Adipose tissue (tissue), 3 donors: ENCODE results near the gene RPRD1A. TPM values are rescaled to one million over a fixed set of nuclear protein-coding genes. Genes with fewer than 3 reads are reported as not detected.
"Not testable (repeated sequence)": the region's sequence is repeated elsewhere in the genome, so short reads cannot be mapped to it uniquely, and the experiment has no call there.

Source experiments
- H3K27ac ChIP-seq: one replicate; pipeline ENCODE4 v1.5.1; 2013; ENCODE audit warnings: low read depth, low read length
- WGBS, 3 donors: extraction: QIAGEN DNeasy Blood & Tissue Kit; methylation state at CpG; one replicate each; pipeline ENCODE4 v1.1.7; 2013; 5-methylcytosine and 5-hydroxymethylcytosine counted together
- polyA plus RNA-seq, 3 donors: library from polyadenylated mRNA; stranded (reverse); fragments of 200-250 nt; gene quantifications; one replicate each; pipeline ENCODE4 v1.2.3, GENCODE V29; 2013
- donor health status: healthy with polysubstance abuse.
- donor health status: Bipolar disorder and iron deficiency.
- donor health status: healthy.

The RPRD1A gene
- polyA plus RNA-seq, 3 donors, result 10.9 to 22.7 (median 19.9) TPM

DNA sequence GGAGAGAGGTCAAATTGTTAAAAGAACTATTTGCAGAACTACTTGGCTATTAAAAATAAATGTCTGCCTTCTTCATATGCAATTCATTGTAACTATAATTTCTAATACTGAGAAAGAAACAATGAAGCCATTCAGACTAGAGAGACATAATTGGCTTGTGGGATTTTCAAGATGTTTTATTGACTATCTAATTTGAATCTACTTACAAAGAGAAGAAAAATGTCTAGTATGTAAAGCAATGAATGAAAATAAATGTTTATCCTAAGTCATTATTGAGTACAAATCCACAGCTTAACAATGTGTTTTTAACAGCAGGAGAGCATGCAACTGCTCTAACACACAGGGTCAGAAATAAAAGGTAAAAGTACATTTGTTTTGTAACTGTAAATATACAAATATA lies 75.7 kb downstream of the RPRD1A start:
- H3K27ac ChIP-seq, result no peak overlapping the region

DNA sequence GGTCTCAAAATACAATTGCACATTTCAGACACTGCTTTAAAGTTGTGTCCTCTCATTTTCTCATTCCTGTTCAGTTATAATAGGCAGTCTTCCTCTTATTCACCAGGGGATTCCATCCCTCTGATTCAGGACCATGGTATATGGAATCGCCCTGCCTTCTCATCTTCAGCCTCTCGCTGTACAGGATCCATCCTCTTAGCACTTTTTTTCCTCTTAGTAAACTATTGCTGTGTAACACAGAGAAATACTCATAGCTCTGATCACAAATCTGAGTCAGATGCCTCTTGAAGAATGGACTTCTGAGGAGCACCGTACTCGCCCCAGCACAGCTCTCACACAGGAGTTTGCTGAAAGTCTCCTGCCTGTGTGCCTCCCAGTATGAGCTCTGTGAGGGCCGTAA lies 83.5 kb downstream of the RPRD1A start:
- WGBS, 3 donors, result 92 to 96% (median 95%) methylated on average over 5 of the region's 5 CpGs
- no peak overlapping the region for H3K27ac ChIP-seq

GRCh38 chr18:35983147-35983546 lies 84.2 kb downstream of the RPRD1A start:
- H3K27ac ChIP-seq, result no peak overlapping the region

DNA sequence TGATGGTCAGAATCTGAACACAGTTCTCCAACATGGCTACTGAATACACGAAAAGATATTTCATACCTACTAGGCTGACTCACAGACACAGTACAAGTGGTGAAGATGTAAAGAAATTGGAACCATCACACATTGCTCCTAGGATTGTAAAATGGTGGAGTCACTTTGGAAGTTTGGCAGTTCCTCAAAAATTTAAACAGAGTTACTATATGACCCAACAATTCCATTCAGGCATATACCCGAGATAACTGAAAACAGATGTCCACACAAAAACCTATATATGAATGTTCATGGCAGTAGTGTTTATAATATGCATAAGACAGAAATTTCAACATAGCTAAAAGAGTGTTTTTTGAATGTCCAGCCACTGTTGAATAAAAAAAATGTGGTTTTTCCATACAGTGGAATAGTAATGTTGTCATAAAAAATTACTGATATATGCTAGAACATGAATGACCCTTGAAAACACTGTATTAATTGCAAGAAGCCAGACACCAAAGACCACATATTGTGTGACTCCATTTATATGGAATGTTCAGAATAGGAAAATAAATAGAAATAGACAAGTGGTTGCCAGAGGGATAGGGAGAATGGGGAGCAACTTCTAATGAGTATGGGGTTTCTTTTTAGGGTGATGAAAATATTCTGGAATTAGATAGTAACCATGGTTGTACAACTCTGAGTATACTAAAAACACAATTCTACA lies 84.8 kb downstream of the RPRD1A start:
- no peak overlapping the region for H3K27ac ChIP-seq
- 86 to 97% (median 90%) methylated on average over 2 of the region's 2 CpGs for WGBS, 3 donors

DNA sequence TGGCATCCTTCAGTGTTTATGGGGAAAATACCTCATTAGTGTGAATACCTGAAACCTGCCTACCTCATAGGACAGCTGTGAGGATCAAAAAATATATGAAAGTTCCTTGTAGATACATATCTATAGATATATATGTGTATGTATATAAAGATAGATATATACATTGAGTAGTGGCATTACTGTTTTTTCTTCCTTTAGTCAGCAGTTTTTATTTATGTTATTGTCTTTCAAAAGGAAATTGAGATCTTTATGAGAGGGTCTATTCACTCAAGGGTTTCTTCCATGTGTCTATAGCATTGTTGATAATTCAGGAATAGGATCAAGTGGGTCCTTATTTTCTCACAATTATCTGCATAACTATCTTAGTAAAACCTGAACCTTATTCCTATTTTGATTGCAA lies 88.2 kb downstream of the RPRD1A start:
- H3K27ac ChIP-seq, result no peak overlapping the region

- WGBS, 3 donors, result 55 to 82% (median 79%) methylated on average over 3 of the region's 3 CpGs
These were observed 93.2 kb downstream of the RPRD1A start for GRCh38 chr18:35974181-35974580.

DNA sequence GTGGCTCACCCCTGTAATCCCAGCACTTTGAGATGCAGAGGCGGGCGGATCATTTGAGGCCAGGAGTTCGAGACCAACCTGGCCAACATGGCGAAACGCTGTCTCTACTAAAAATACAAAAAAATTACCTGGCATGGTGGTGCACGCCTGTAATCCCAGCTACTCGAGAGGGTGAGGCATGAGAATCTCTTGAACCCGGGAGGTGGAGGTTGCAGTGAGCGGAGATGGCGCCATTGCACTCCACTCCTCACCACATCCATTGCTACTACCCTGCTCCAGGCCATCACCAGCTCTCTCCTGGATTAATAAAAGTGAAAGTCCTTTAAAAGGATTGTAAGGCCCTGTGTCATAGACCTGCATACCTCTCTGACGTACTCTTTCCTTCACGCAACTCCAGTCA lies 93.7 kb downstream of the RPRD1A start:
- H3K27ac ChIP-seq, result no peak overlapping the region
- WGBS, 3 donors, result 91 to 96% (median 93%) methylated on average over 12 of the region's 12 CpGs

More at GRCh38 chr18:35974181-35974580, 93.2 kb downstream of the RPRD1A start:
- no peak overlapping the region for H3K27ac ChIP-seq

DNA sequence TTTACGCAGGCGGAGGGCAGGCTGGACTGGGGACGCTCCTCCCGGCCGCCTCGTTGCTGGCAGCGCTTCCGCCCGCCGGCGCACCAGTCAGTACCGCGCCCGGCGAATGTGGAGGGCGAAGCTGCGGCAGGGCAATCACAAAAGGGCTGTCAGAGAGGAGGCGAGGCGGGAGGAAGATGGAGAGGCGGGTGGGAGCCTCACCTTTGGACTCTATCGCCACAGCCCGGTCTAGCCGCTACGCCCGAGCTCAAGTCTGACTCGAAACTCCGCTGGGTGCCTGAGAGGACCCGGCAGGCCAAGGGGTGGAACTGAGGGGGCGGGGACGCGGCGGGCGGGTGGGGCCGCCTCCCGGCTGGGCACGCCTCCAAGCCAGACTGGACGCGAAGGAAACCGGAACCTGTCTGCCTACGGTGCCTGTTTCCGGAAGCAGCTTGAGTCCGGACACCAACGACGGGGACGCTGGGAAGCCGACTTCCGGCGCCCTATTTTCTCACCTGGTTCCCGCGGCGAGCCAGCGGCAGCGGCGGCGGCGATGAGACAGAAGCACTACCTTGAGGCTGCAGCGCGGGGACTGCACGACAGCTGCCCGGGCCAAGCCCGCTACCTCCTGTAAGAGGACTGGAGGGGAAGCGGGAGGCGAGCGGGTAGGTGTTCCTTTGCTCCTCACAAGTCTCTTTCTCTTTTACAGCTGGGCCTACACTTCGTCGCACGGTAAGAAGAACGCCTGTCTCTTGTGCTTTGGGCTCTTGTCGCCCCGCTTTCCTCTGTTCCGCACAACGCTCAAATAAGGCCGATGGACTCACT lies 95.0 kb downstream of the RPRD1A start, which contains the start of gene RMP24:
Gene RMP24 (plus strand): TSS at position 483 of the 804 bp plus-strand sequence.
- WGBS, 3 donors, result 0% methylated on average over 72 to 73 of the region's 73 CpGs
- H3K27ac ChIP-seq, result no peak within 1 kb of the TSS

DNA sequence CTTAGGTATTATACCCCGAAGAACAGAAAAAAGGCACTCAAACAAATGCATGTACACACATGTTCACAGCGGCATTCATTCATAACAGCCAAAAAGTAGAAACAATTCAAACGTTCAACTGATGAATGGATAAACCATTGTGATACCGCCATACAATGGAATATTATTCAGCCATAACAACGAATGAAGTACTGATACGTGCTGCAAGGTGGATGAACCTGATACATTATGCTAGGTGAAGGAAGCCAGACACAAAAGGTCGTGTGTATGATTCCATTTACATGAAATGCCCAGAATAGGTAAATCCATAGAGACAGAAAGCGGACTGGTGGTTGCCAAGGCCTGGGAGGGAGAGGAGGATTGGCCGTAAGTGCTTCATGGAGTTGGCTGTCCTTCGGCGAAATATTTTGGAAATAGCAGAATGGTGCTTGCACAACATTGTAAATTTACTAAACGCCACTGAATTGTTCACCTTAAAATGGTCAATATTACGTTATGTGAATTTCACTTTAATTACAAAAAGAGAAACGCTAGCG lies 95.6 kb downstream of the RPRD1A start:
- 27 to 33% (median 29%) methylated on average over 15 of the region's 15 CpGs for whole genome bisulfite sequencing, 3 donors
- no peak overlapping the region for H3K27ac ChIP-seq

GRCh38 chr18:35969676-35970075 lies 97.7 kb downstream of the RPRD1A start:
- no peak overlapping the region for H3K27ac ChIP-seq

DNA sequence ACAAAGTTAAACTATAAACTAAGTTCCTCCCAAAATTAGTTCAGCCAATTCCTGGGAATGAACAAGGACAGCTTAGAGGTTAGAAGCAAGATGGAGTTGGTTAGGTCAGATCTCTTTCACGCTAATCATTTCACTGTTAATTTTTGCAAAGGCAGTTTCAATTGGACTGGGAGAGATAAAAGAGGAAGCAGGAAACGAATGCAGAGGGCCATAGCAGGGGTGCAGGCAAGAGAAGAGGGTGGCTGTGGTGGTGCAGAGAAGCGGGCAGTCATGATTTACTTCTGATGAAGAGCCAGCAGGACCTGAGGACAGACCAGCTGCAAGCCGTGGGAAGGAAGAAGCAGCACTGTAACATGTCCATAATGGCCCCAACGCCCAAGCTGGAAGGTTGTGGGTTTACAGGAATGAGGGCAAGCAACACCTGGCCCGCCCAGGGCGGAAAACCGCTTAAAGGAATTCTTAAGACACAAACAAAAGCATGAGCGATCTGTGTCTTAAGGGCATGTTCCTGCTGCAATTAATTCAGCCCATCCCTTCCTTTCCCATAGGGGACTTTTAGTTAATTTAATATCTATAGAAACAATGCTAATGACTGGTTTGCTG lies 99.0 kb downstream of the RPRD1A start:
- 73 to 79% (median 76%) methylated on average over 9 of the region's 9 CpGs for WGBS, 3 donors
- no peak overlapping the region for H3K27ac ChIP-seq

DNA sequence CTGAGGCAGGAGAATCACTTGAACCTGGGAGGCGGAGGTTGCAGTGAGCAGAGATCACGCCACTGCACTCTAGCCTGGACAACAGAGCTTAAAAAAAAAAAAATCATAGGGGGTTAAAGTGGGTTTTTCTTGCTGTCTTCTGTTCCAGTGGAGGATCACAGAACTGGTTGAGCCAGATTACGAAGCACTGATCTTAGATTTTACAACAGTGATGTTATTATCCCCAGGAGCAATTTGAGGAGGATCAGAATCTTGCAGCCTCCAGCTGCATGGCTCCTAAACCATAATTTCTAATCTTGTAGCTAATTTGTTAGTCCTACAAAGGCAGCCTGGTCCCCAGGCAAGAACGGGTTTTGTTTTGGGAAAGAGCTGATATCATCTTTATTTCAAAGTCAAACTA lies 99.5 kb downstream of the RPRD1A start:
- not testable (repeated sequence) for H3K27ac ChIP-seq
- 79 to 88% (median 86%) methylated on average over 4 of the region's 4 CpGs for whole genome bisulfite sequencing, 3 donors

- H3K27ac ChIP-seq, result no peak overlapping the region
These were observed 103.0 kb downstream of the RPRD1A start for GRCh38 chr18:35964319-35964718.

DNA sequence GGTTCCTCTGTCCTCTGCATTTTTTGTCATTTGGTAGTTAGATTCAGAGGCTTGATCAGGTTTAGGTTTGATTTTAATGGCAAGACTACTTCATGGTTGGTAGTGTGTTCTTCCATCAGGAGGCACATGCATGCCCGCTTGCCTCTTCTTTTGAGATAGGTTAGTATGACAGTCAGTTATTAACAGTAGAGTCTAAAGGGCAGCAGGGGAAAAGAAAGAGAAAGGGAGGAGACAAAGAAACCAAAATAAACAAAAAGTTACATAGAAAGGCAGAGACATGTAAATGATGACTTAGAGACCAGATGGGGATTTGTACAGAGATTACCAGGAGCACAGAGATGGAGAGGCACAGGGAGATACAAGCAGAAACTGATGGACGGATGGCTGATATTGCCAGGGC lies 105.0 kb downstream of the RPRD1A start:
- WGBS, 3 donors, result 82 to 86% (median 86%) methylated on average over 2 of the region's 2 CpGs
- H3K27ac ChIP-seq, result no peak overlapping the region

DNA sequence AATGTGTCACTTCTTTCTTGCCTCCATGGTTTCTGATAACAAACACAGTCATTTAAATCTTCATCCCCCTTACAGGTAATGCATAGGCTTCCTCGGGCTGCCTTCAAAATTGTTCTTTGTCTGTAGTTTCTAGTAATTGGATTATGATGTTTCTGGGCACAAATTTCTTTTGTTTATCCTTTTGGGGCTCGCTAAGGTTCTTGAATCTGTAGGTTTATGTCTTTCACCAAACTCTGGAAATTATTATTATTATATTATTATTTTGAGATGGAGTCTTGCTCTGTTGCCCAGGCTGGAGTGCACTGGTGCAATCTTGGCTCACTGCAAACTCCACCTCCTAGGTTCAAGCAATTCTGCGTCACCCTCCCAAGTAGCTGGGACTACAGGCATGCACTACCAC lies 111.1 kb downstream of the RPRD1A start:
- H3K27ac ChIP-seq, result no peak overlapping the region
- 84 to 87% (median 86%) methylated on average over 3 of the region's 3 CpGs for WGBS, 3 donors

DNA sequence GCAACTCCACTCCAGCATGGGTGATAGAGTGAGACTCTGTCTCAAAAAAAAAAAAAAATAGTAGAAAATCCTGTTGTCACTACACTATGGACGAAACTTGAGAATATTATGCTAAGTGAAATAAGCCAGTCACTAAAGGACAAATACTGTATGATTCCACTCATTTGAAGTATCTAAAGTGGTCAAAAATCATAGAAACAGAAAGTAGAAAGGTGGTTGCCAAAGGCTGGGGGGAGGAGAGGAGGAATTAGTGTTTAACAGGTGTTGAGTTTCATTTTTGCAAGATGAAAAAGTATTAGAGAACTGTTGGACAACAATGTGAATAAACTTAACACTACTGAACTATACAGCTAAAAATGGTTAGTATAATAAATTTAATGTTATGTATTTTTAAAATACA lies 113.7 kb downstream of the RPRD1A start:
- H3K27ac ChIP-seq, result no peak overlapping the region
- 84 to 100% (median 96%) methylated on average over 1 of the region's 1 CpG for WGBS, 3 donors

DNA sequence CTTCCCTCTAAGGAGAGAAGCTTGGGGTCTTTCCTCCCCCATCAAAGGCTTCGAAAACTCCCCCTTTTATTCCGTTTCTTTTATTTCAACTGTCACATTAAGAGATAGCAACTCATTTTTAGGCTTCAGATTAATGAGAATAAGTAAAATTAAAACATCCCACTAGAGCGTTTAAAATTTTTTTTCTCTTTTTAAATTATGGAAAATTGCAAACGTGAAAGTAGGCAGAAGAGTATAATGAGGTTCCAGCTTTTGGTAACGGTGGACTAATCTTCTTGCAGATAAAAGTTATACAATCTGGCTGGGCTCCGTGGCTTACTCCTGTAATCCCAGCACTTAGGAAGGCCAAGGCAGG lies 116.8 kb downstream of the RPRD1A start:
- H3K27ac ChIP-seq, result no peak overlapping the region
- WGBS, 3 donors, result 13 to 17% (median 14%) methylated on average over 6 of the region's 6 CpGs

DNA sequence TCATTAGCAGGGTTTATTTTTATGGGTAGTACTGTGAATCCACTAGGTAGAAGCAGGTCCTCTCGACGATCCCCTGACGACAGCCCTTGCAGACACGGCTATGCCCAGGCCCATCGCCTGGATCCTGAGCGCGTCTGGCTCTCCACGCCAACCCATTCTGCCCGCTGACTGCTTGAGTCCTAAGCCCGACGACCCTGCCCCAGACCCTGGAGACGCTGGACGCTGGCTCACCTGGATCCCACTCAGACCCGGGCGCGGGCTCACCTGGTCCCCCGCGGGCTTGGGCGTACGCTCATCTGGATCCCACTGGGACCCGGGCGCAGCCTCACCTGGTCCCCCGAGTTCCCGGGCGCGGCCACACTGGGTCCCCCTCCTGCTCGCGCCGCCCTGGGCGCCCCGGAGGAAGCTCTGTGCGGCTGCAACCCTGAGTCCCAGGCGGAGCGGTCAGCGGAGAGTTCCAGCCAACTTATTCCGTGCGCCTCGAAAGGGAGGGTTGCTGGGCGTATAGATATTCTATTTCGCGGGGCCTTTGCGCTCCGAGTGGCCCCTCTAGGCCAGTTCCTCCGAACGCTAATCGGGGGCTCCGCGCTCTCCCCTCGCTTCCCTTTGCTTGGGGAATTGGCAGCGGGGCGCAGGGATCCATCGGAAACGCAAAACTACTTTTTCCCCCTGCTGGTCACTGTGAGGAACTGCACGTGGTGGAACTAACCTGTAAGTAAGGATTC lies 117.3 kb downstream of the RPRD1A start:
- H3K27ac ChIP-seq, result no peak overlapping the region
- 2 to 7% (median 6%) methylated on average over 54 of the region's 54 CpGs for WGBS, 3 donors

GRCh38 chr18:35949090-35949489 lies 118.3 kb downstream of the RPRD1A start:
- WGBS, 3 donors, result 48 to 79% (median 75%) methylated on average over 6 of the region's 6 CpGs

More at GRCh38 chr18:35949090-35949489, 118.3 kb downstream of the RPRD1A start:
- H3K27ac ChIP-seq, result no peak overlapping the region
